ENCODE data around the gene CXCR4.
"Not testable (repeated sequence)": the region's sequence is repeated elsewhere in the genome, so short reads cannot be mapped to it uniquely, and the experiment has no call there.

CXCR4 gene

GRCh38 chr2:136106505-136106904 lies 11.4 kb downstream of the CXCR4 start:
- no peak for DNase-seq (ENCODE audit: extremely low read depth, low read depth)
- no peak for TF ChIP-seq CTCF (IDR thresholded peaks at IDR 0.05; ENCODE audit: low read depth, low read length)

- no peak for TF ChIP-seq CTCF (IDR thresholded peaks at IDR 0.05; ENCODE audit: low read depth, low read length)
- DNase-seq (ENCODE audit: extremely low read depth, low read depth), result no peak
Measured at GRCh38 chr2:136104977-136105376, 13.0 kb downstream of the CXCR4 start.

- TF ChIP-seq CTCF (IDR thresholded peaks at IDR 0.05; ENCODE audit: low read depth, low read length), result no peak
- no peak for DNase-seq (ENCODE audit: extremely low read depth, low read depth)
Measured at GRCh38 chr2:136101042-136101441, 16.9 kb downstream of the CXCR4 start.

GRCh38 chr2:136098441-136098840 lies 19.5 kb downstream of the CXCR4 start:
- DNase-seq (ENCODE audit: extremely low read depth, low read depth), result no peak

GRCh38 chr2:136093583-136093982 lies 24.4 kb downstream of the CXCR4 start:
- TF ChIP-seq CTCF (IDR thresholded peaks at IDR 0.05; ENCODE audit: low read depth, low read length), result no peak
- DNase-seq (ENCODE audit: extremely low read depth, low read depth), result no peak

More at GRCh38 chr2:136098441-136098840, 19.5 kb downstream of the CXCR4 start:
- TF ChIP-seq CTCF (IDR thresholded peaks at IDR 0.05; ENCODE audit: low read depth, low read length), result no peak

GRCh38 chr2:136091899-136092298 lies 26.1 kb downstream of the CXCR4 start:
- TF ChIP-seq CTCF (IDR thresholded peaks at IDR 0.05; ENCODE audit: low read depth, low read length), result no peak
- DNase-seq (ENCODE audit: extremely low read depth, low read depth), result no peak

GRCh38 chr2:136087901-136088460 lies 30.0 kb downstream of the CXCR4 start:
- not testable (repeated sequence) for DNase-seq (ENCODE audit: extremely low read depth, low read depth)
